GM19351 (cell line): ENCODE results near the gene RTP5.
"Not testable (repeated sequence)": the region's sequence is repeated elsewhere in the genome, so short reads cannot be mapped to it uniquely, and the experiment has no call there.

Experiments used
- ATAC-seq: cut with Tn5 transposase; IDR thresholded peaks from one replicate; pipeline ENCODE4 v1.9.1; 2021; ENCODE audit warnings: mild to moderate bottlenecking, moderate library complexity; ENCODE audit not compliant: unreplicated experiment

RTP5 gene

GRCh38 chr2:241900251-241901017, 30.9 kb downstream of the RTP5 start:
- no peak for ATAC-seq

- ATAC-seq, result no peak
Observed at GRCh38 chr2:241901018-241901380, 31.5 kb downstream of the RTP5 start.

GRCh38 chr2:241901500-241902351, 32.2 kb downstream of the RTP5 start:
- ATAC-seq, result no peak

- ATAC-seq, result no peak
Observed at GRCh38 chr2:241902357-241902991, 32.9 kb downstream of the RTP5 start.

GRCh38 chr2:241903121-241904010, 33.8 kb downstream of the RTP5 start:
- no peak for ATAC-seq

GRCh38 chr2:241904011-241904718, 34.6 kb downstream of the RTP5 start:
- no peak for ATAC-seq

- no peak for ATAC-seq
Observed at GRCh38 chr2:241904791-241905710, 35.5 kb downstream of the RTP5 start.

GRCh38 chr2:241905716-241906377, 36.3 kb downstream of the RTP5 start:
- no peak for ATAC-seq

- ATAC-seq, result not testable (repeated sequence)
Observed at GRCh38 chr2:241906378-241906770, 36.8 kb downstream of the RTP5 start.

- no peak for ATAC-seq
Observed at GRCh38 chr2:241906826-241907570, 37.5 kb downstream of the RTP5 start.

GRCh38 chr2:241907831-241908230, 38.3 kb downstream of the RTP5 start:
- ATAC-seq, result not testable (repeated sequence)

GRCh38 chr2:241908686-241909420, 39.3 kb downstream of the RTP5 start:
- ATAC-seq, result no peak

GRCh38 chr2:241909769-241910168, 40.2 kb downstream of the RTP5 start:
- ATAC-seq, result no peak

- ATAC-seq, result no peak
Observed at GRCh38 chr2:241910604-241911520, 41.3 kb downstream of the RTP5 start.

- no peak for ATAC-seq
Observed at GRCh38 chr2:241911551-241911950, 42.0 kb downstream of the RTP5 start.

- no peak for ATAC-seq
Observed at GRCh38 chr2:241912021-241912555, 42.6 kb downstream of the RTP5 start.
